HEK293 (cell line): Measurements from ENCODE around the gene PROX2.
A peak's percentile ranks its signal among the peaks of the same experiment; 100 is the strongest.

ENCODE experiments used
- GLIS2 ChIP-seq: fragments of 450-650 bp; formaldehyde crosslinking; IDR thresholded peaks from 2 replicates; pipeline ENCODE4 v1.5.1; 2016; ENCODE audit warnings: missing biosample characterization, missing genetic modification characterization
- PRDM2 ChIP-seq: fragments of 450-650 bp; formaldehyde crosslinking; IDR thresholded peaks from 2 replicates; pipeline ENCODE4 v1.5.1; 2016; ENCODE audit warnings: missing biosample characterization, missing genetic modification characterization, borderline replicate concordance
- RBAK ChIP-seq: fragments of 450-650 bp; formaldehyde crosslinking; IDR thresholded peaks from 2 replicates; pipeline ENCODE4 v1.5.1; 2016; ENCODE audit warnings: missing biosample characterization, missing genetic modification characterization
- TRIM28 ChIP-seq: IDR thresholded peaks from 2 replicates; pipeline ENCODE4 v1.6.1; 2011; ENCODE audit warnings: low read length, control low read depth, borderline replicate concordance
- WT1 ChIP-seq: fragments of 450-650 bp; formaldehyde crosslinking; IDR thresholded peaks from 2 replicates; pipeline ENCODE4 v1.5.1; 2016; ENCODE audit warnings: missing biosample characterization, missing genetic modification characterization
- ZBTB7A ChIP-seq: fragments of 450-650 bp; formaldehyde crosslinking; IDR thresholded peaks from 2 replicates; pipeline ENCODE4 v1.5.1; 2016; ENCODE audit warnings: low read depth, missing biosample characterization, missing genetic modification characterization
- ZNF112 ChIP-seq: fragments of 450-650 bp; formaldehyde crosslinking; IDR thresholded peaks from 2 replicates; pipeline ENCODE4 v1.5.0; 2017; ENCODE audit warnings: missing biosample characterization, missing genetic modification characterization
- ZNF175 ChIP-seq: fragments of 450-650 bp; formaldehyde crosslinking; IDR thresholded peaks from 2 replicates; pipeline ENCODE4 v1.5.1; 2016; ENCODE audit warnings: missing biosample characterization, missing genetic modification characterization
- ZNF18 ChIP-seq: fragments of 450-650 bp; formaldehyde crosslinking; IDR thresholded peaks from 2 replicates; pipeline ENCODE4 v1.5.1; 2016; ENCODE audit warnings: missing biosample characterization, missing genetic modification characterization
- ZNF311 ChIP-seq: fragments of 450-650 bp; formaldehyde crosslinking; IDR thresholded peaks from 2 replicates; pipeline ENCODE4 v1.5.1; 2017; ENCODE audit warnings: missing biosample characterization, missing genetic modification characterization, borderline replicate concordance
- ZNF449 ChIP-seq: fragments of 450-650 bp; formaldehyde crosslinking; IDR thresholded peaks from 2 replicates; pipeline ENCODE4 v1.5.1; 2017; ENCODE audit warnings: missing biosample characterization, mild to moderate bottlenecking, missing genetic modification characterization, moderate library complexity
- ZNF645 ChIP-seq: fragments of 450-650 bp; formaldehyde crosslinking; IDR thresholded peaks from 2 replicates; pipeline ENCODE4; 2016; ENCODE audit warnings: missing biosample characterization, missing genetic modification characterization
- ZNF837 ChIP-seq: fragments of 450-650 bp; formaldehyde crosslinking; IDR thresholded peaks from 2 replicates; pipeline ENCODE4 v1.5.1; 2016; ENCODE audit warnings: missing biosample characterization, missing genetic modification characterization
- TF ChIP-seq, protein P1 (sequence below): fragments of 450-650 bp; formaldehyde crosslinking; IDR thresholded peaks from 2 replicates; pipeline ENCODE4 v1.5.1; 2016; ENCODE audit warnings: missing biosample characterization, missing genetic modification characterization
- TF ChIP-seq, protein P2 (sequence below): fragments of 450-650 bp; IDR thresholded peaks from 2 replicates; pipeline ENCODE4 v1.5.1; 2018; ENCODE audit warnings: missing biosample characterization, missing genetic modification characterization
- TF ChIP-seq, protein P3 (sequence below): fragments of 450-650 bp; formaldehyde crosslinking; IDR thresholded peaks from 2 replicates; pipeline ENCODE4 v1.5.1; 2016; ENCODE audit warnings: missing biosample characterization, missing genetic modification characterization
- TF ChIP-seq, protein P4 (sequence below): fragments of 450-650 bp; formaldehyde crosslinking; conservative IDR thresholded peaks from 2 replicates; pipeline ENCODE4 v1.5.1; 2016; ENCODE audit warnings: low read depth, missing biosample characterization, missing genetic modification characterization
- TF ChIP-seq, protein P5 (sequence below): fragments of 450-650 bp; formaldehyde crosslinking; IDR thresholded peaks from 2 replicates; pipeline ENCODE4 v1.5.1; 2016; ENCODE audit warnings: missing biosample characterization, missing genetic modification characterization

PROX2 gene

GRCh38 chr14:74881431-74882102 is 5.6 kb upstream of the PROX2 start, which contains the start of gene DLST (continued):
- TF ChIP-seq, protein P1, sequence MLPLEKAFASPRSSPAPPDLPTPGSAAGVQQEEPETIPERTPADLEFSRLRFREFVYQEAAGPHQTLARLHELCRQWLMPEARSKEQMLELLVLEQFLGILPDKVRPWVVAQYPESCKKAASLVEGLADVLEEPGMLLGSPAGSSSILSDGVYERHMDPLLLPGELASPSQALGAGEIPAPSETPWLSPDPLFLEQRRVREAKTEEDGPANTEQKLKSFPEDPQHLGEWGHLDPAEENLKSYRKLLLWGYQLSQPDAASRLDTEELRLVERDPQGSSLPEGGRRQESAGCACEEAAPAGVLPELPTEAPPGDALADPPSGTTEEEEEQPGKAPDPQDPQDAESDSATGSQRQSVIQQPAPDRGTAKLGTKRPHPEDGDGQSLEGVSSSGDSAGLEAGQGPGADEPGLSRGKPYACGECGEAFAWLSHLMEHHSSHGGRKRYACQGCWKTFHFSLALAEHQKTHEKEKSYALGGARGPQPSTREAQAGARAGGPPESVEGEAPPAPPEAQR (tag by site-specific recombination): no peak
- peak; percentile 38; the same call in 1 of the 2 replicates for TF ChIP-seq GLIS2
- TF ChIP-seq ZNF449 (tag by site-specific recombination): peak; percentile 35; the same call in 1 of the 2 replicates
- TF ChIP-seq ZNF645 (tag by site-specific recombination): no peak
- TF ChIP-seq RBAK (tag by site-specific recombination): no peak
- no peak for TF ChIP-seq ZNF311 (tag by site-specific recombination)
- no peak for TF ChIP-seq ZNF175 (tag by site-specific recombination)
- TF ChIP-seq PRDM2 (tag by site-specific recombination): no peak
- 0 out of 2 replicates have a peak, but pooled peaks have one; percentile 9 for TF ChIP-seq WT1 (tag by site-specific recombination)
- TF ChIP-seq, protein P2, sequence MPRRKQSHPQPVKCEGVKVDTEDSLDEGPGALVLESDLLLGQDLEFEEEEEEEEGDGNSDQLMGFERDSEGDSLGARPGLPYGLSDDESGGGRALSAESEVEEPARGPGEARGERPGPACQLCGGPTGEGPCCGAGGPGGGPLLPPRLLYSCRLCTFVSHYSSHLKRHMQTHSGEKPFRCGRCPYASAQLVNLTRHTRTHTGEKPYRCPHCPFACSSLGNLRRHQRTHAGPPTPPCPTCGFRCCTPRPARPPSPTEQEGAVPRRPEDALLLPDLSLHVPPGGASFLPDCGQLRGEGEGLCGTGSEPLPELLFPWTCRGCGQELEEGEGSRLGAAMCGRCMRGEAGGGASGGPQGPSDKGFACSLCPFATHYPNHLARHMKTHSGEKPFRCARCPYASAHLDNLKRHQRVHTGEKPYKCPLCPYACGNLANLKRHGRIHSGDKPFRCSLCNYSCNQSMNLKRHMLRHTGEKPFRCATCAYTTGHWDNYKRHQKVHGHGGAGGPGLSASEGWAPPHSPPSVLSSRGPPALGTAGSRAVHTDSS (tag by site-specific recombination): no peak
- TF ChIP-seq, protein P3, sequence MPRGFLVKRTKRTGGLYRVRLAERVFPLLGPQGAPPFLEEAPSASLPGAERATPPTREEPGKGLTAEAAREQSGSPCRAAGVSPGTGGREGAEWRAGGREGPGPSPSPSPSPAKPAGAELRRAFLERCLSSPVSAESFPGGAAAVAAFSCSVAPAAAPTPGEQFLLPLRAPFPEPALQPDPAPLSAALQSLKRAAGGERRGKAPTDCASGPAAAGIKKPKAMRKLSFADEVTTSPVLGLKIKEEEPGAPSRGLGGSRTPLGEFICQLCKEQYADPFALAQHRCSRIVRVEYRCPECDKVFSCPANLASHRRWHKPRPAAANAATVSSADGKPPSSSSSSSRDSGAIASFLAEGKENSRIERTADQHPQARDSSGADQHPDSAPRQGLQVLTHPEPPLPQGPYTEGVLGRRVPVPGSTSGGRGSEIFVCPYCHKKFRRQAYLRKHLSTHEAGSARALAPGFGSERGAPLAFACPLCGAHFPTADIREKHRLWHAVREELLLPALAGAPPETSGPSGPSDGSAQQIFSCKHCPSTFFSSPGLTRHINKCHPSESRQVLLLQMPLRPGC (tag by site-specific recombination): peak; percentile 63
- TF ChIP-seq, protein P4, sequence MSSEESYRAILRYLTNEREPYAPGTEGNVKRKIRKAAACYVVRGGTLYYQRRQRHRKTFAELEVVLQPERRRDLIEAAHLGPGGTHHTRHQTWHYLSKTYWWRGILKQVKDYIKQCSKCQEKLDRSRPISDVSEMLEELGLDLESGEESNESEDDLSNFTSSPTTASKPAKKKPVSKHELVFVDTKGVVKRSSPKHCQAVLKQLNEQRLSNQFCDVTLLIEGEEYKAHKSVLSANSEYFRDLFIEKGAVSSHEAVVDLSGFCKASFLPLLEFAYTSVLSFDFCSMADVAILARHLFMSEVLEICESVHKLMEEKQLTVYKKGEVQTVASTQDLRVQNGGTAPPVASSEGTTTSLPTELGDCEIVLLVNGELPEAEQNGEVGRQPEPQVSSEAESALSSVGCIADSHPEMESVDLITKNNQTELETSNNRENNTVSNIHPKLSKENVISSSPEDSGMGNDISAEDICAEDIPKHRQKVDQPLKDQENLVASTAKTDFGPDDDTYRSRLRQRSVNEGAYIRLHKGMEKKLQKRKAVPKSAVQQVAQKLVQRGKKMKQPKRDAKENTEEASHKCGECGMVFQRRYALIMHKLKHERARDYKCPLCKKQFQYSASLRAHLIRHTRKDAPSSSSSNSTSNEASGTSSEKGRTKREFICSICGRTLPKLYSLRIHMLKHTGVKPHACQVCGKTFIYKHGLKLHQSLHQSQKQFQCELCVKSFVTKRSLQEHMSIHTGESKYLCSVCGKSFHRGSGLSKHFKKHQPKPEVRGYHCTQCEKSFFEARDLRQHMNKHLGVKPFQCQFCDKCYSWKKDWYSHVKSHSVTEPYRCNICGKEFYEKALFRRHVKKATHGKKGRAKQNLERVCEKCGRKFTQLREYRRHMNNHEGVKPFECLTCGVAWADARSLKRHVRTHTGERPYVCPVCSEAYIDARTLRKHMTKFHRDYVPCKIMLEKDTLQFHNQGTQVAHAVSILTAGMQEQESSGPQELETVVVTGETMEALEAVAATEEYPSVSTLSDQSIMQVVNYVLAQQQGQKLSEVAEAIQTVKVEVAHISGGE (tag by site-specific recombination): peak; percentile 97
- TF ChIP-seq ZNF837 (tag by site-specific recombination): peak; percentile 39; the same call in 1 of the 2 replicates
- no peak for TF ChIP-seq ZNF18 (tag by site-specific recombination)
- TF ChIP-seq TRIM28: peak; percentile 83; the same call in 1 of the 2 replicates
- TF ChIP-seq, protein P5, sequence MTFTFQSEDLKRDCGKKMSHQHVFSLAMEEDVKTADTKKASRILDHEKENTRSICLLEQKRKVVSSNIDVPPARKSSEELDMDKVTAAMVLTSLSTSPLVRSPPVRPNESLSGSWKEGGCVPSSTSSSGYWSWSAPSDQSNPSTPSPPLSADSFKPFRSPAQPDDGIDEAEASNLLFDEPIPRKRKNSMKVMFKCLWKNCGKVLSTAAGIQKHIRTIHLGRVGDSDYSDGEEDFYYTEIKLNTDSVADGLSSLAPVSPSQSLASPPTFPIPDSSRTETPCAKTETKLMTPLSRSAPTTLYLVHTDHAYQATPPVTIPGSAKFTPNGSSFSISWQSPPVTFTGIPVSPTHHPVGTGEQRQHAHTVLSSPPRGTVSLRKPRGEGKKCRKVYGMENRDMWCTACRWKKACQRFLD: no peak
- TF ChIP-seq ZBTB7A (tag by site-specific recombination): peak; percentile 53; the same call in 1 of the 2 replicates
- no peak for TF ChIP-seq ZNF112 (tag by site-specific recombination)
